Colonic mucosa (tissue), 4 donors: Measurements from ENCODE around the gene MARVELD2. TPM values are rescaled to one million over a fixed set of nuclear protein-coding genes. Genes with fewer than 3 reads are reported as not detected.

Experiments
- DNase-seq: peaks from one replicate; pipeline ENCODE4 v3.0.0-alpha.2; 2020
- H3K27ac ChIP-seq: fragments of 200-600 bp; one replicate; pipeline ENCODE4 v1.8.0; 2021
- H3K27me3 ChIP-seq: fragments of 200-600 bp; one replicate; pipeline ENCODE4 v1.8.0; 2021
- H3K36me3 ChIP-seq: fragments of 200-600 bp; one replicate; pipeline ENCODE4 v1.8.0; 2021
- H3K4me1 ChIP-seq: fragments of 200-600 bp; one replicate; pipeline ENCODE4 v1.8.0; 2021; ENCODE audit warnings: mild to moderate bottlenecking
- H3K4me3 ChIP-seq: fragments of 200-600 bp; one replicate; pipeline ENCODE4 v1.8.0; 2021
- H3K9ac ChIP-seq, 2 donors: one replicate each; pipeline ENCODE4 v1.7.0; 2013; ENCODE audit warnings: control low read depth in 2 of 2, low read depth in 2 of 2, low read length in 2 of 2
- H3K9me3 ChIP-seq: fragments of 200-600 bp; one replicate; pipeline ENCODE4 v1.8.0; 2021
- intact Hi-C: fragments of 100-400 bp; cut with DNase I; formaldehyde crosslinking; loops from one replicate; pipeline ENCODE4 v1.14.1; 2022
- total RNA-seq, 2 donors: library from RNA; stranded (reverse); fragmentation: NEBNext Ultra II Directional in 1 of 2; extraction: Animal tissue kit (Norgen Biotek cat#: 25700) in 1 of 2; gene quantifications; one replicate each; pipeline ENCODE4 v1.2.1, GENCODE V29; 2021
- TF ChIP-seq, protein P1 (sequence below): fragments of 200-600 bp; IDR thresholded peaks from one replicate; pipeline ENCODE4 v1.8.0; 2022; ENCODE audit warnings: antibody characterized with exemption, mild to moderate bottlenecking
- donor health status: healthy.
- donor health status: DM: no; HTN: no; CAD: no.
- donor health status: DM: no; HTN: no; CAD: no.

MARVELD2 gene
- total RNA-seq, 2 donors from 2014 or later = 51.0 to 51.2 TPM

DNA sequence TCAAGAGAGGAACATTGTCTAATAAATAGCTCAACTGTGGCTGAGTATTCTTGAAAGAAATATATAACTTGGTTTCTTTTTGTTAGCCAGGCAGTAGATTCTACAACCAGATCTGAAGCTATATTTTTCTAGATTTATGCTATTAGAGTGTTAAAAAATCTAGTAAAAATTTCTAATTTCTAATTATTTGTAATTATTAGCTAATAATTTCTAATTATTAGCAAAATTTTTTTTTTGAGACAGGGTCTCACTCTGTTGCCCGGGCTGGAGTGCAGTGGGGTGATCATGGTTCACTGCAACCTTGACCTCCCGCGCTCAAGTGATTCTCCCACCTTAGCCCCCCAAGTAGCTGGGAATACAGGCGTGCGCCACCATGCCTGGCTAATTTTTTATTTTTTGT, 42.5 kb upstream of the MARVELD2 start:
- H3K27ac ChIP-seq = no peak overlapping the region
- intact Hi-C loops = no loop called here
- H3K4me1 ChIP-seq = peaks cover 6% of the 10 kb centered on the region
- H3K27me3 ChIP-seq = no peaks in the 10 kb centered on the region
- DNase-seq = no peak
- H3K4me3 ChIP-seq = no peak overlapping the region
- TF ChIP-seq, protein P1, sequence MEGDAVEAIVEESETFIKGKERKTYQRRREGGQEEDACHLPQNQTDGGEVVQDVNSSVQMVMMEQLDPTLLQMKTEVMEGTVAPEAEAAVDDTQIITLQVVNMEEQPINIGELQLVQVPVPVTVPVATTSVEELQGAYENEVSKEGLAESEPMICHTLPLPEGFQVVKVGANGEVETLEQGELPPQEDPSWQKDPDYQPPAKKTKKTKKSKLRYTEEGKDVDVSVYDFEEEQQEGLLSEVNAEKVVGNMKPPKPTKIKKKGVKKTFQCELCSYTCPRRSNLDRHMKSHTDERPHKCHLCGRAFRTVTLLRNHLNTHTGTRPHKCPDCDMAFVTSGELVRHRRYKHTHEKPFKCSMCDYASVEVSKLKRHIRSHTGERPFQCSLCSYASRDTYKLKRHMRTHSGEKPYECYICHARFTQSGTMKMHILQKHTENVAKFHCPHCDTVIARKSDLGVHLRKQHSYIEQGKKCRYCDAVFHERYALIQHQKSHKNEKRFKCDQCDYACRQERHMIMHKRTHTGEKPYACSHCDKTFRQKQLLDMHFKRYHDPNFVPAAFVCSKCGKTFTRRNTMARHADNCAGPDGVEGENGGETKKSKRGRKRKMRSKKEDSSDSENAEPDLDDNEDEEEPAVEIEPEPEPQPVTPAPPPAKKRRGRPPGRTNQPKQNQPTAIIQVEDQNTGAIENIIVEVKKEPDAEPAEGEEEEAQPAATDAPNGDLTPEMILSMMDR = no peak
- no peaks in the 10 kb centered on the region for H3K9me3 ChIP-seq
- peaks cover 4% of the 10 kb centered on the region for H3K36me3 ChIP-seq
- no peak overlapping the region for H3K9ac ChIP-seq

DNA sequence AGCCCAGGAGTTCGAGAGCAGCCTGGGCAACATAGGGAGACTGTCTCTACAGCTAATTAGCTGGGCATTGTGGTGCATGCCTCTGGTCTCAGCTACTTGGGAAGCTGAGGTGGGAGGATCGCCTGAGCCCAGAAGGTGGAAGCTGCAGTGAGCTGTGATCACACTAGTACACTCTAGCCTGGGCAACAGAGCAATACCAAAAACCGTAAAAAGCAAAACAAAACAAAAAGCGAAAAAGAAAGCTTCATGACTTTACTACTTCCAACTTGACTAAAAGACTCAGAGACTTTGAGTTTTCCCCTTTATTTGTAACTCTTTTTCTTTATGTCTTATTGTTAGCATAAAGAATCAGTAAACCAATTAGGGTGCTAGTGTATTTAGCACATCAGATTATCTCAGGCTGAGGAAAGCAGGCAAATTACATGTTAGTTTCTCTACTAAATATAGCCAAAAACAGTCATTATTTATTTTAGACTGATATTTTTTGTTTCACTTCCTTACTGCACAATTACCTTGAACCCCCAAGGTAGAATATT, 39.9 kb upstream of the MARVELD2 start:
- Histone ChIP-seq H3K9ac (no peak overlapping the region), H3K36me3 (peaks cover 4% of the 10 kb centered on the region), H3K4me3 (no peak overlapping the region), H3K4me1 (peaks cover 6% of the 10 kb centered on the region), H3K9me3 (no peaks in the 10 kb centered on the region), H3K27ac (no peak overlapping the region), H3K27me3 (no peaks in the 10 kb centered on the region)
- TF ChIP-seq, protein P1 = no peak
- no peak for DNase-seq
- intact Hi-C loops = no loop called here

DNA sequence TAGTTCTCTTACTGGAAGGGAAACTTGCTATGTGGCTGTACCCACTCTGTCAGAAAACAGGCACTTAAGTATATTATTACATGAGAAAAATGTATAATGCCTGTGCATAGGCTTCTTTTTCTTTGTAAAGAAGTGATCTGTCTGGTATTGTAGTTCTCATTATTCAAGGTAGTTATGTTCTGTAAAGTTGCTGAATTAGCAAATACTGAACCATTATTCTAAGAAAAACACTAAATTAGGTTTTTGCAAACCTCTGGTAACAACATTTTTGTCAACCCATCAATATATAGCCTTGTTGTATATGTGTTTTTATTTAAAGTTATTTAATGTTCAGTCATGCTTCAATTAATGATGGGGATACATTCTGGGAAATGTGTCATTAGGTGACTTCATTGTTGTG, 36.5 kb upstream of the MARVELD2 start:
- H3K9ac ChIP-seq = no peak overlapping the region
- intact Hi-C loops = no loop called here
- TF ChIP-seq, protein P1 = no peak
- H3K27me3 ChIP-seq = no peaks in the 10 kb centered on the region
- H3K36me3 ChIP-seq = peaks cover 4% of the 10 kb centered on the region
- H3K4me3 ChIP-seq = no peak overlapping the region
- no peaks in the 10 kb centered on the region for H3K9me3 ChIP-seq
- H3K4me1 ChIP-seq = no peaks in the 10 kb centered on the region
- no peak for DNase-seq
- no peak overlapping the region for H3K27ac ChIP-seq

- no peaks in the 10 kb centered on the region for H3K4me1 ChIP-seq
- no peak overlapping the region for H3K9ac ChIP-seq
- DNase-seq = no peak
- no peaks in the 10 kb centered on the region for H3K36me3 ChIP-seq
- H3K9me3 ChIP-seq = no peaks in the 10 kb centered on the region
- H3K27ac ChIP-seq = no peak overlapping the region
- no peak overlapping the region for H3K4me3 ChIP-seq
- H3K27me3 ChIP-seq = no peaks in the 10 kb centered on the region
- TF ChIP-seq, protein P1 = no peak
- intact Hi-C loops = no loop called here
Measured at GRCh38 chr5:69404659-69405330, 10.1 kb upstream of the MARVELD2 start.

DNA sequence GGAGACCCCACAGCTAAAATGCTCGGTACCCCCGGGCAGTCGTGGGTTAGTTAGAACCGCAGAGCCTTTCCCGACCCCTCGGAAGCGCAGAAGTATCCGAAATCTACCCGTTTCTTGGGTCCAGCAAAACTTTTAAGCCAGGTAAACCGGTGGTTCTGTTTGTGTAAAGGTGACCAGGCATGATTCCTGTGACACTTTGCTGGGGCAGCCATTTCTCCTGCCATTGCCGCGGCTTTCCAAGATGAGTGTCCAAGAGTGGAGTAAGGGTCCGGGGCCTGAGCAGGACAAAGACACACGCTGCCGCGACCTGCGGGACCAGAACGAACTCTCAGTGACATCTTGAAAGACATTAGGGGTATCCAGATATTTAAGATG, 655 bp downstream of the MARVELD2 start:
- Histone ChIP-seq H3K9ac (peak overlapping the region; percentile 86 to 93), H3K9me3 (no peaks in the 10 kb centered on the region), H3K4me1 (no peaks in the 10 kb centered on the region), H3K4me3 (peak overlapping the region; percentile 70), H3K27me3 (no peaks in the 10 kb centered on the region), H3K36me3 (no peaks in the 10 kb centered on the region), H3K27ac (peak overlapping the region; percentile 91)
- peak; percentile 53 for DNase-seq
- intact Hi-C loops = loop anchor here (10.0 kb wide), 1 partner anchor 79 kb away; the partner anchor contains the start of gene OCLN
- TF ChIP-seq, protein P1 = no peak
